Small intestine (tissue), 7 donors: Measurements from ENCODE around the gene NUDT7. TPM values are rescaled to one million over a fixed set of nuclear protein-coding genes. Genes with fewer than 3 reads are reported as not detected.

ENCODE experiments used
- DNase-seq, 2 donors: peaks; one replicate each; pipeline versions ENCODE4 v3.0.0 to v3.0.0-alpha.2; 2013
- FAIRE-seq: peaks from 2 replicates; lab custom pipeline; 2012; peaks lifted over from hg19 to GRCh38; lab: Jason Lieb, UNC
- H3K27ac ChIP-seq, 3 donors: one replicate each; pipeline ENCODE4 v1.5.1; 2013; ENCODE audit warnings: low read length in 2 of 3, mild to moderate bottlenecking in 2 of 3, control low read depth in 1 of 3, inconsistent platforms in 1 of 3, low read depth in 1 of 3, moderate library complexity in 1 of 3
- H3K27me3 ChIP-seq, 3 donors: one replicate each; pipeline ENCODE4 v1.6.1; 2013; ENCODE audit warnings: low read length in 3 of 3, inconsistent platforms in 1 of 3; ENCODE audit not compliant: control insufficient read depth in 3 of 3, insufficient read depth in 3 of 3
- H3K36me3 ChIP-seq, 3 donors: one replicate each; pipeline ENCODE4 v1.6.1; 2013; ENCODE audit warnings: low read length in 3 of 3, inconsistent platforms in 1 of 3, low read depth in 1 of 3, mild to moderate bottlenecking in 1 of 3, moderate library complexity in 1 of 3; ENCODE audit not compliant: control insufficient read depth in 3 of 3, insufficient read depth in 2 of 3
- H3K4me1 ChIP-seq, 3 donors: one replicate each; pipeline ENCODE4 v1.6.1; 2013; ENCODE audit warnings: low read length in 2 of 3, inconsistent platforms in 1 of 3, low read depth in 1 of 3, mild to moderate bottlenecking in 1 of 3, moderate library complexity in 1 of 3; ENCODE audit not compliant: control insufficient read depth in 3 of 3, insufficient read depth in 2 of 3
- H3K4me3 ChIP-seq, 3 donors: one replicate each; pipeline ENCODE4 v1.5.1; 2013; ENCODE audit warnings: low read length in 3 of 3, control low read depth in 1 of 3, inconsistent platforms in 1 of 3, low read depth in 1 of 3, mild to moderate bottlenecking in 1 of 3, moderate library complexity in 1 of 3
- H3K9me3 ChIP-seq, 2 donors: one replicate each; pipeline ENCODE4 v1.6.1; 2013; ENCODE audit warnings: low read depth in 1 of 2, low read length in 1 of 2; ENCODE audit not compliant: control insufficient read depth in 2 of 2, insufficient read depth in 1 of 2
- WGBS, 3 donors: extraction: QIAGEN DNeasy Blood & Tissue Kit; methylation state at CpG; one replicate each; pipeline ENCODE4 v1.1.7; 2013; 5-methylcytosine and 5-hydroxymethylcytosine counted together
- polyA plus RNA-seq, 4 donors: library from polyadenylated mRNA; stranded (reverse) in 3 of 4; unstranded in 1 of 4; fragments of 200-250 nt in 3 of 4; fragments of 120-200 nt in 1 of 4; gene quantifications; one replicate each; pipeline versions ENCODE4 v1.2.1 to v1.2.3, GENCODE V29; 2013
- donor health status: healthy with polysubstance abuse.
- donor health status: control.
- donor health status: control.
- donor health status: Bipolar disorder and iron deficiency.
- donor health status: healthy.

The NUDT7 gene
- polyA plus RNA-seq, 4 donors: 8.4 to 18.1 (median 14.2) TPM

DNA sequence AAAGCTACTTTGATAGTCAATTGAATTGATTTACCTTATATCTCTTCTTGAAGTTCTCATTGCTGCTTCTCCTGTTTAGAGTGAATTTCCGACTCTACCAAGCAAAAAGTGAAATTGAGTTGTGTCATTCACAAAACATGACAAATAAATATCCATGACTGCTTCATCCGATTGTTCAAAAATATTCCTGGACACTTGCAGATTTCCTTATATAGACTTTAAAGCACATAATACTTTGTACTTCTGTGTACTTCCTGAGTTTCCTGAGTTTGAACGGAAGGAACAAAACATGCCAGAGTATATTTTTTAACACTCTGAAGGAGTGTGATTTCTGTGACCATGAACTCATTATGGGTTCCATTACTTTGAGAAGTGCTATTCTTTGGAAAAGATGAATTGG, 45.5 kb downstream of the NUDT7 start:
- Histone ChIP-seq H3K4me1 (no peaks in the 10 kb centered on the region), H3K4me3 (no peak overlapping the region), H3K27me3 (no peaks in the 10 kb centered on the region), H3K36me3 (no peaks in the 10 kb centered on the region), H3K27ac (no peak overlapping the region), H3K9me3 (no peaks in the 10 kb centered on the region)
- FAIRE-seq (no peak), DNase-seq (no peak)
- WGBS, 3 donors: 71 to 88% (median 78%) methylated on average over 3 of the region's 3 CpGs

- FAIRE-seq (no peak), DNase-seq (no peak)
- H3K27ac ChIP-seq: no peak overlapping the region
- WGBS, 3 donors: 40 to 70% (median 48%) methylated on average over 6 of the region's 6 CpGs
- H3K36me3 ChIP-seq: no peaks in the 10 kb centered on the region
- no peak overlapping the region for H3K4me3 ChIP-seq
- H3K27me3 ChIP-seq: no peaks in the 10 kb centered on the region
- H3K9me3 ChIP-seq: no peaks in the 10 kb centered on the region
- H3K4me1 ChIP-seq: no peaks in the 10 kb centered on the region
These were observed 53.9 kb downstream of the NUDT7 start for GRCh38 chr16:77775911-77776909.

DNA sequence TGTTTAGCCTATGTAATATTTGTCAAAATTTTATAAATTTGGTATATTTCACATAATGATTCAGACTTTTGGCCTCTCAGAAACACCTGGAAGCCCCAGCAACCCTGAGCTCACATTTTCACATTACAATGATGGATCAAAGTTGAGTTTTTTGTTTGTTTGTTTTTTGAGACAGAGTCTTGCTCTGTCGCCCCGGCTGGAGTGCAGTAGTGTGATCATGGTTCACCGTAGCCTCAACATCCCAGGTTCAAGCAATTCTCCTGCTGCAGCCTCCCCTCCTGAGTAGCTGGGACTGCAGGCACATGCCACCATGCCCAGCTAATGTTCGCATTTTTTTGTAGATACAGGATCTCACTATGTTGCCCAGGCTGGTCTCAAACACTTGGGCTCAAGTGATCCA, 55.4 kb downstream of the NUDT7 start:
- no peaks in the 10 kb centered on the region for H3K4me1 ChIP-seq
- FAIRE-seq: no peak
- DNase-seq: no peak
- H3K9me3 ChIP-seq: no peaks in the 10 kb centered on the region
- H3K27me3 ChIP-seq: no peaks in the 10 kb centered on the region
- WGBS, 3 donors: 74 to 95% (median 79%) methylated on average over 4 of the region's 4 CpGs
- H3K27ac ChIP-seq: no peak overlapping the region
- no peaks in the 10 kb centered on the region for H3K36me3 ChIP-seq
- no peak overlapping the region for H3K4me3 ChIP-seq

GRCh38 chr16:77780378-77780837, 58.1 kb downstream of the NUDT7 start:
- no peaks in the 10 kb centered on the region for H3K4me1 ChIP-seq
- WGBS, 3 donors: 48 to 62% (median 53%) methylated on average over 9 of the region's 9 CpGs
- no peak overlapping the region for H3K27ac ChIP-seq
- H3K4me3 ChIP-seq: no peak overlapping the region
- no peaks in the 10 kb centered on the region for H3K27me3 ChIP-seq
- H3K9me3 ChIP-seq: no peaks in the 10 kb centered on the region
- DNase-seq (no peak), FAIRE-seq (no peak)
- no peaks in the 10 kb centered on the region for H3K36me3 ChIP-seq

GRCh38 chr16:77781091-77781490, 58.8 kb downstream of the NUDT7 start:
- H3K4me1 ChIP-seq: no peaks in the 10 kb centered on the region
- no peak for FAIRE-seq

GRCh38 chr16:77782694-77783093, 60.4 kb downstream of the NUDT7 start:
- no peak overlapping the region for H3K27ac ChIP-seq
- no peak for FAIRE-seq
- peak in 1 of 2 donors; percentile 20 for DNase-seq
- no peaks in the 10 kb centered on the region for H3K9me3 ChIP-seq
- WGBS, 3 donors: 9 to 38% (median 26%) methylated on average over 2 of the region's 2 CpGs
- H3K4me1 ChIP-seq: no peaks in the 10 kb centered on the region
- H3K4me3 ChIP-seq: no peak overlapping the region
- H3K27me3 ChIP-seq: peaks cover 0 to 10% (median 0%) of the 10 kb centered on the region in 3 donors
- no peaks in the 10 kb centered on the region for H3K36me3 ChIP-seq

More at GRCh38 chr16:77781091-77781490, 58.8 kb downstream of the NUDT7 start:
- Histone ChIP-seq H3K9me3 (no peaks in the 10 kb centered on the region), H3K27me3 (no peaks in the 10 kb centered on the region), H3K36me3 (no peaks in the 10 kb centered on the region), H3K4me3 (no peak overlapping the region), H3K27ac (no peak overlapping the region)
- DNase-seq: no peak

DNA sequence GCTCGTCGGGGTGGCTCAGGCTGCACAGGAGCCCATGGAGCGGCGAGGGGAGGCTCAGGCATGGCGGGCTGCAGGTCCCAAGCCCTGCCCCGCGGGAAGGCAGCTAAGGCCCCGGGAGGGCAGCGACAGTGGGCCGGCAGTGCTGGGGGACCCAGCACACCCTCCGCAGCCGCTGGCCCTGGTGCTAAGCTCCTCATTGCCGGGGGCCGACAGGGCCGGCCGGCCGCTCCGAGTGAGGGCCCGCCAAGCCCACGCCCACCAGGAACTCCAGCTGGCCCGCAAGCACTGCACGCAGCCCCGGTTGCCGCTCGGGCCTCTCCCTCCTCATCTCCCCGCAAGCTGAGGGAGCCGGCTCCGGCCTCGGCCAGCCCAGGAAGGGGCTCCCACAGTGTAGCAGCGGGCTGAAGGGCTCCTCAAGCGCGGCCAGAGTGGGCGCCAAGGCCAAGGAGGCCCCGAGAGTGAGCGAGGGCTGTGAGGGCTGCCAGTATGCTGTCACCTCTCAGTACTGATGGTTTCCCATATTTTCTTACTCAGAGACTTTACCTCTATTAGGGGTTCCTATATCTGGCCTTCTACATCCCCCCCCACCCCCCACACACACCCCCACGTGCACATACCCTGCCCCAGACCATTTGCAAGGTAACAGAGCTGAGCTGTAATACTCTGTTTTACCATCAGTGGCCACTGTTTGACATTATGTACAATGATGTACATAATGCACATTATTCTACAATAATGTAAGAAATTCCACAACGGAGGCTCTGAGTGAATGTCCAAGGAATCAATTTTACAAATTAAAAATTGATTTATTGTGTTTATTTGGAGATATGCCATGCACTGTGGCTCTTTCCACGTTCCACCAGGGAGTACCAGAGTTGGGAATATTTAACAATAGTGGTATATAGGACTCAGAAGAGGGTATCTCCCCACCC, 62.4 kb downstream of the NUDT7 start:
- FAIRE-seq (no peak), DNase-seq (no peak)
- no peaks in the 10 kb centered on the region for H3K9me3 ChIP-seq
- 83 to 90% (median 85%) methylated on average over 25 to 38 of the region's 38 CpGs for WGBS, 3 donors
- H3K27ac ChIP-seq: no peak overlapping the region
- no peak overlapping the region for H3K4me3 ChIP-seq
- H3K36me3 ChIP-seq: no peaks in the 10 kb centered on the region
- peaks cover 0 to 29% (median 12%) of the 10 kb centered on the region in 3 donors for H3K27me3 ChIP-seq
- peaks cover 0 to 4% (median 0%) of the 10 kb centered on the region in 3 donors for H3K4me1 ChIP-seq

GRCh38 chr16:77785373-77785764, 63.1 kb downstream of the NUDT7 start:
- WGBS, 3 donors: 48 to 56% (median 51%) methylated on average over 2 of the region's 2 CpGs
- no peaks in the 10 kb centered on the region for H3K9me3 ChIP-seq

More at GRCh38 chr16:77785373-77785764, 63.1 kb downstream of the NUDT7 start:
- H3K27ac ChIP-seq: no peak overlapping the region
- H3K27me3 ChIP-seq: peaks cover 0 to 35% (median 12%) of the 10 kb centered on the region in 3 donors
- FAIRE-seq (no peak), DNase-seq (no peak)
- H3K4me3 ChIP-seq: no peak overlapping the region
- H3K36me3 ChIP-seq: no peaks in the 10 kb centered on the region
- H3K4me1 ChIP-seq: peaks cover 0 to 4% (median 0%) of the 10 kb centered on the region in 3 donors
